Common myeloid progenitor, CD34-positive (primary cell): Measurements from ENCODE around the gene SNX15.
"Not testable (repeated sequence)": the region's sequence is repeated elsewhere in the genome, so short reads cannot be mapped to it uniquely, and the experiment has no call there.

Source experiments
- CTCF ChIA-PET: fragments of 350-600 bp; sonication (Branson Sonifier 250); formaldehyde crosslinking; loops from one replicate; lab custom pipeline; 2021; ENCODE audit warnings: antibody characterized with exemption; lab: Charles Lee
- POLR2A ChIA-PET: fragments of 350-600 bp; sonication (Branson Sonifier 250); formaldehyde crosslinking; loops from one replicate; lab custom pipeline; 2021; ENCODE audit warnings: antibody characterized with exemption; lab: Charles Lee
- DNase-seq, 3 donors: peaks; one replicate each; pipeline versions ENCODE4 v3.0.0 to v3.0.0-alpha.2; 2013
- H3K27ac ChIP-seq, 2 experiments: 1 replicate in 1 of 2; 2 replicates in 1 of 2; pipeline ENCODE4 v1.7.0; 2013; ENCODE audit warnings: inconsistent platforms in 2 of 2, low read length in 2 of 2, mild to moderate bottlenecking in 2 of 2, low read depth in 1 of 2, moderate library complexity in 1 of 2; ENCODE audit not compliant: severe bottlenecking in 2 of 2, insufficient read depth in 1 of 2, poor library complexity in 1 of 2
- H3K27me3 ChIP-seq, 5 experiments: replicated peaks in 2 of 5; 1 replicate in 3 of 5; 2 replicates in 2 of 5; pipeline versions ENCODE4 v1.6.1 to v1.7.0; 2013; ENCODE audit warnings: low read length in 4 of 5, mild to moderate bottlenecking in 2 of 5, moderate library complexity in 2 of 5, inconsistent platforms in 1 of 5; ENCODE audit not compliant: insufficient read depth in 5 of 5, control insufficient read depth in 4 of 5
- H3K36me3 ChIP-seq, 4 experiments: 1 replicate in 2 of 4; 2 replicates in 2 of 4; pipeline versions ENCODE4 v1.6.1 to v1.7.0; 2013; ENCODE audit warnings: low read length in 3 of 4, control low read depth in 1 of 4, mild to moderate bottlenecking in 1 of 4; ENCODE audit not compliant: control insufficient read depth in 4 of 4, insufficient read depth in 4 of 4
- H3K4me1 ChIP-seq, 4 experiments: 1 replicate in 3 of 4; 2 replicates in 1 of 4; pipeline versions ENCODE4 v1.6.1 to v1.7.1; 2013; ENCODE audit warnings: low read length in 3 of 4, mild to moderate bottlenecking in 3 of 4, control low read depth in 1 of 4, inconsistent platforms in 1 of 4, moderate library complexity in 1 of 4; ENCODE audit not compliant: control insufficient read depth in 4 of 4, insufficient read depth in 4 of 4; ENCODE audit errors: control extremely low read depth in 1 of 4
- H3K4me3 ChIP-seq, 7 experiments: 1 replicate in 4 of 7; 2 replicates in 3 of 7; pipeline versions ENCODE4 v1.5.1 to v1.7.0; 2013; ENCODE audit warnings: mild to moderate bottlenecking in 7 of 7, low read length in 6 of 7, moderate library complexity in 6 of 7, inconsistent platforms in 2 of 7, low read depth in 2 of 7, control low read depth in 1 of 7; ENCODE audit not compliant: insufficient read depth in 4 of 7, control insufficient read depth in 1 of 7; ENCODE audit errors: extremely low read depth in 1 of 7
- H3K9me3 ChIP-seq, 5 experiments: 1 replicate in 4 of 5; 2 replicates in 1 of 5; pipeline versions ENCODE4 v1.6.1 to v1.7.1; 2013; ENCODE audit warnings: low read length in 4 of 5, mild to moderate bottlenecking in 2 of 5, inconsistent platforms in 1 of 5, low read depth in 1 of 5, moderate library complexity in 1 of 5; ENCODE audit not compliant: control insufficient read depth in 4 of 5, insufficient read depth in 2 of 5; ENCODE audit errors: control extremely low read depth in 1 of 5
- WGBS: methylation state at CpG from one replicate; pipeline ENCODE4 v1.1.5; 2013; ENCODE audit not compliant: insufficient coverage; 5-methylcytosine and 5-hydroxymethylcytosine counted together

Gene SNX15

DNA sequence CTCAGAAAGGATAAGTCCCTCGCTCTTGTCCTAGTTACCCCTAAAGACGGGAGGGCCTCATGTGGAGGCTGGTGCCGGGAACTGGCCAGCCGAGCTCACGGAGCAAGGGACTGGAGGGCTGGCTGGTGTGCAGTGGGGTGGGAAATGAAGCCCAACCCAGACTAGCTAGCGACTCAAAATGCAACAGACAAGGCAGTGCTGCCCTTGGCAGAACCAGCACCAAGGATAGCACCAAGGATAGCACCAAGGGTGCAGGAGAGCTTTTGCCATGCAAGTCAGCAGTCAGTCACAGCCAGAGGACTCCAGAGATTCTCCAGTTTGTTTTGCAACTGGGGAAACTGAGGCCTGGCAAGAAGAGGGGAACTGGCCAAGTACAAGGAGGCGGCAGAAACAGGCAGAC lies 24.0 kb upstream of the SNX15 start:
- Histone ChIP-seq H3K4me3 (no peak overlapping the region), H3K36me3 (no peaks in the 10 kb centered on the region), H3K4me1 (peaks cover 0 to 2% (median 0%) of the 10 kb centered on the region in 4 experiments), H3K27me3 (no peaks in the 10 kb centered on the region), H3K9me3 (no peaks in the 10 kb centered on the region), H3K27ac (no peak overlapping the region)
- 95% methylated on average over 5 of the region's 7 CpGs for WGBS
- no peak for DNase-seq
- ChIA-PET POLR2A (no interaction called here), CTCF (interaction anchor here (2.5 kb wide), 1 partner anchor 9 kb away, joined by 11 read pairs; no protein-coding TSS in a partner anchor)

DNA sequence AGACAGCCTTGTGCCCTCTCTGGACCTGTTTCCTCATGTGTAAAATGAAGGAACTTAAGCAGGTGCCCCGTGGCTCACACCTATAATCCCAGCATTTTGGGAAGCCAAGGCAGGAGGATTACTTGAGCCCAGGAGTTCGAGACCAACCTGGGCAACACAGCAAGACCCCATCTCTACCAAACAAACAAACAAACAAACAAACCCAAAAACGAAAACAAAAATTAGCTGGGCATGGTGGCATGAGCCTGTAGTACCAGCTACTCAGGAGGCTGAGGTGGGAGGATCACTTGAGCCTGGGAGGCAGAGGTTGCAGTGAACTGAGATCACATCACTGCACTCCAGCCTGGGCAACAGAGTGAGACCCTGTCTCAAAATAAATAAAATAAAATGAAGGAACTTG lies 23.3 kb upstream of the SNX15 start:
- ChIA-PET POLR2A (interaction anchor here (0.9 to 1.1 kb wide), 2 partner anchors 10 to 51 kb away, joined by 3 to 5 read pairs; partner anchors contain the start of gene ARL2), CTCF (interaction anchor here (2.9 kb wide), 1 partner anchor 8 kb away, joined by 14 read pairs; the partner anchor contains the start of gene BATF2)
- H3K4me3 ChIP-seq, H3K9me3 ChIP-seq, H3K4me1 ChIP-seq, H3K27me3 ChIP-seq, H3K36me3 ChIP-seq, DNase-seq, H3K27ac ChIP-seq: not testable (repeated sequence)
- no CpG with 5 or more reads among the region's 3 CpGs for WGBS

DNA sequence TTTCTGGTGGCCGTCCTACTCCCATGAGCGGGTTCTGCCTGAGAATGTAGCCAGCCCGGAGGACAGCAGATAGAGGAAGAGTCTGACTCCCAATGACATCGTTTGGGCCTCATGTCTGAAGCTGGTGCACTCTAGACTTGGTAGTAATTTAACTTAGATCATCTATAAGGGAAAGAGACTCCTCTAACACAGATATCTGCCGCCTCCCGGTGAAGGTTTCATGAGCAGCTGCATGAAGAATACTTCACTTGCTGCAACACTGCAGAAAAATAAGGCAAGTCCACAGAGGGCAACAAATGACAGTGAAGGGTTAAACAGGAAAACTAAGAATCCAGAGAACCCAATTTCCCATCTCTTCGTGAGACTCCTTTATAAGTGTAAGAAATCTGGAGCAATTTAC lies 19.2 kb upstream of the SNX15 start:
- no peak overlapping the region for H3K27ac ChIP-seq
- DNase-seq: no peak
- no peak overlapping the region for H3K4me3 ChIP-seq
- peaks cover 0 to 4% (median 3%) of the 10 kb centered on the region in 4 experiments for H3K4me1 ChIP-seq
- WGBS: 100% methylated on average over 4 of the region's 7 CpGs
- CTCF ChIA-PET: interaction anchor here (0.8 to 1.4 kb wide), 4 partner anchors 9 to 75 kb away, joined by 3 to 4 read pairs (median 3); partner anchors contain the start of gene BATF2
- POLR2A ChIA-PET: no interaction called here
- H3K36me3 ChIP-seq: no peaks in the 10 kb centered on the region
- H3K27me3 ChIP-seq: no peaks in the 10 kb centered on the region
- no peaks in the 10 kb centered on the region for H3K9me3 ChIP-seq

DNA sequence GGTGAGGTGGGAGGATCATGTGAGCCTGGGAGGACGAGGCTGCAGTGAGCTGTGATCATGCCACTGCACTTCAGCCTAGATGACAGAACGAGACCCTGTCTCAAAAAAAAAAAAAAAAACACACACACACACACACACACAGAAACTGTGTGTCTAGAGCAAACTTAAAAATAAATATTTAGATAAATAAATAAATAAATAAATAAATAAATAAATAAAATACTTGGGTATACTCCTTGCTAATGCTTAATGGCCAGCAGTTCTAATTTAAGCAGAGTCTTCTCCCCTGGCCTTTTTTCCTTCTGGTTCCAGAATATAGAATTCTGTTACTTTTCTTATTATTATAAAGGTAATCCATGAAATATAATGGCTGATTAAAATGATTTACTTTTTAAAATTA lies 18.4 kb upstream of the SNX15 start:
- peaks cover 0 to 10% (median 7%) of the 10 kb centered on the region in 4 experiments for H3K4me1 ChIP-seq
- DNase-seq: no peak
- WGBS: no CpG with 5 or more reads among the region's 2 CpGs
- no peaks in the 10 kb centered on the region for H3K27me3 ChIP-seq
- H3K36me3 ChIP-seq: no peaks in the 10 kb centered on the region
- H3K27ac ChIP-seq: no peak overlapping the region
- no peaks in the 10 kb centered on the region for H3K9me3 ChIP-seq
- H3K4me3 ChIP-seq: no peak overlapping the region
- CTCF ChIA-PET: interaction anchor here (0.6 to 1.5 kb wide), 3 partner anchors 12 to 161 kb away, joined by 3 to 4 read pairs (median 3); partner anchors contain the start of gene BATF2
- POLR2A ChIA-PET: no interaction called here

DNA sequence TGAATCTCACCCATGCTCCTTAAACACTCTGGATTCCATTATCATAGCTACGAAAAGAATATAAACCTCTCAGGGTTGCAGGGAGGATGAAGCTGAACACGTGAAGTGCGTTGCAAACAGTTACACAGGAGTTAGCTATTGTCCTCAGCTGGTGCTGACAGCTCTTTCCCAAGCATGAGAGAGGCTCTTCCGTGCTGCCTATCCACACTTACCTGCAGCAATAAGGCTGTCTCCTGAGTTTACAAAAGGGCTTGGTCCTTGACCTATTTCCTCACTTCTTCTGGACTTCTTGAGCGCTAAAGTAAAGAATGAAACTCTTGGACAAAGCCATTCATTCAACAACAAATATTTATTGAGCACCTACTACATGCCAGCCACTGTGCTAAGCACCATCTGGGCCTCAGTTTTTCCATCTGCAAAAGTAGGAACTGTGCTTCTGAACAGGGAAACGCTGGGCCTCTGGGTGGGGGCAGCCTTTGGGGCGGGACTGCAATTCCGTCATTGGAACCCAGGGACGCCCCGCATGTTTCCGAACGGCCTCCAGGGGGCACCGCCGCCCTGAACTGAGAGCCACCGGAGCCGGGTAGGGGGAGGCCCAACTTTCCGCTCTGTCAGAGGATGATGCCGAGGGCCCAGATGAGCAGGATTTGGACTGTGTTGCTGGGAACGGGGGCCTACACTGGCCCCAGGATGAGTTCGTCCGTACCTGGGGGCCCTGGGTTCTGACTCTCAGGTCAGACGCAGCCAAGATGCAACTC lies 13.9 kb upstream of the SNX15 start:
- Histone ChIP-seq H3K27ac (peak overlapping the region; percentile 90 to 93), H3K9me3 (no peaks in the 10 kb centered on the region), H3K27me3 (no peaks in the 10 kb centered on the region), H3K4me1 (peaks cover 0 to 27% (median 24%) of the 10 kb centered on the region in 4 experiments), H3K4me3 (peak overlapping the region; percentile 65 to 82 (median 70)), H3K36me3 (peaks cover 0 to 18% (median 8%) of the 10 kb centered on the region in 4 experiments)
- 19% methylated on average over 19 of the region's 22 CpGs for WGBS
- POLR2A ChIA-PET: interaction anchor here (1.0 to 1.6 kb wide), 2 partner anchors 13 to 104 kb away, joined by 3 to 5 read pairs; partner anchors contain the start of gene ZNHIT2
- CTCF ChIA-PET: interaction anchor here (0.7 to 3.3 kb wide), 19 partner anchors 9 to 173 kb away, joined by 3 to 41 read pairs (median 4); partner anchors contain the start of genes BATF2, FAU, MRPL49 and SAC3D1
- peak; percentile 92 to 96 (median 96) for DNase-seq

DNA sequence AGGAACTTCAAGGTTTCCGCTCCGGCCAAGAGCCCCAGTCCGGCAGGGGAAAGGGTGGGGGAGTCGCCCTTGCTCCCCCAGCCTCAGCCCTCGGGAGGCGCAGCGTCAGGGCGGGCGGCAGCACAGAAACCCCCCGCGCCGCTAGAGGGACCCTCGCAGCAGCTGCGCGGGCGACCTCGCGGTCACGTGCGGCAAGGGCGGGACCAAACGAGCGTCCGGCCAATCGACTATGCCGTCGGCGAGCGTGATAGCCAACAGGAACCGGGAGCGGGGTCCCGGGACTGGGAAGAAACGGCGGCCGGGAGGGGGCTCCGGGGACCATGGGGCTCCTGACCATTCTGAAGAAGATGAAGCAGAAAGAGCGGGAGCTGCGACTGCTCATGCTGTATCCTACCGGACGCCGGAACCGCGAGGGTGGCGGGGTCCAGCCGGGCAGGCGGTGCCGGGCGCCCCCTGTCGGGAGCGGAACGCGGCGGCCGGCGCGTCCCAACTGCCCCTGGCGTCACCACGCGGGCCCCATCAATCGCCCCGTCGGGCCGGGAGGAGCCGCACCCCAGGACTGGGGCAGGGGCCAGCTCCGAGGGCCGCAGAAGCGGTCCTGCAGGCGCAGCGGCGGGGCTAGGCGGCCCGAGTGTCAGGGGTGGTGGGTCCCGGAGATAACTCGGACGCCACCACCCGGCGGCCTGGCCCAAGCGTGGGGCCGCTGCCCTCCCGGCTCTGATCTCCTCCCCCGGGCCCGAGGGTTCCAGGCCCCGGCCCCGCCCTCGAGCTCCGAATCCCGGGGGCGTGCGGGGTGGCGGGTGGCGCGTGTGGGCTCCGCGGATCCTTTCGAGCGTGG lies 13.1 kb upstream of the SNX15 start, which contains the start of gene ARL2:
Gene ARL2, plus strand, starts transcription at position 273 of the 838 bp plus-strand sequence. Its CDS starts 48 bp downstream, at position 321.
- CTCF ChIA-PET: interaction anchor here (0.7 to 3.3 kb wide), 24 partner anchors 12 to 178 kb away, joined by 3 to 41 read pairs (median 4); partner anchors contain the start of genes BATF2, SAC3D1, SNX15 and TM7SF2
- peak; percentile 95 to 96 (median 95) for DNase-seq
- POLR2A ChIA-PET: interaction anchor here (0.6 to 1.6 kb wide), 5 partner anchors 10 to 412 kb away, joined by 3 to 5 read pairs (median 3); partner anchors contain the start of gene ZNHIT2
- Histone ChIP-seq H3K4me1 (peaks cover 0 to 27% (median 24%) of the 10 kb centered on the region in 4 experiments), H3K9me3 (no peaks in the 10 kb centered on the region), H3K27ac (peak within 1 kb of the TSS; percentile 90 to 93), H3K36me3 (peaks cover 0 to 25% (median 14%) of the 10 kb centered on the region in 4 experiments), H3K4me3 (peak within 1 kb of the TSS; percentile 65 to 82 (median 70)), H3K27me3 (no peaks in the 10 kb centered on the region)
- 0% methylated on average over 89 of the region's 96 CpGs for WGBS
